Left ventricle myocardium superior (tissue), 1 donor: ENCODE data around the gene PKIG. TPM values are rescaled to one million over a fixed set of nuclear protein-coding genes. Genes with fewer than 3 reads are reported as not detected.
"Not testable (repeated sequence)": the region's sequence is repeated elsewhere in the genome, so short reads cannot be mapped to it uniquely, and the experiment has no call there.

ENCODE experiments used
- ATAC-seq: fragments of 200-7000 bp; cut with Tn5 transposase; one replicate; pipeline ENCODE4 v1.9.1; 2020; ENCODE audit warnings: mild to moderate bottlenecking, moderate library complexity
- DNase-seq: peaks from one replicate; pipeline ENCODE4 v3.0.0-alpha.2; 2020
- intact Hi-C: fragments of 100-400 bp; cut with micrococcal nuclease; formaldehyde crosslinking; loops from one replicate; pipeline ENCODE4 v1.11.0; 2022
- total RNA-seq: library from RNA; stranded (reverse); fragmentation: NEBNext Ultra II Directional; extraction: Animal tissue kit (Norgen Biotek cat#: 25700); gene quantifications from one replicate; pipeline ENCODE4 v1.2.1, GENCODE V29; 2021
- donor health status: DM: no; HTN: yes; CAD: no; lungs with severe emphysema.

The PKIG gene
- total RNA-seq, 1 donor from 2014 or later, result 195 TPM

DNA sequence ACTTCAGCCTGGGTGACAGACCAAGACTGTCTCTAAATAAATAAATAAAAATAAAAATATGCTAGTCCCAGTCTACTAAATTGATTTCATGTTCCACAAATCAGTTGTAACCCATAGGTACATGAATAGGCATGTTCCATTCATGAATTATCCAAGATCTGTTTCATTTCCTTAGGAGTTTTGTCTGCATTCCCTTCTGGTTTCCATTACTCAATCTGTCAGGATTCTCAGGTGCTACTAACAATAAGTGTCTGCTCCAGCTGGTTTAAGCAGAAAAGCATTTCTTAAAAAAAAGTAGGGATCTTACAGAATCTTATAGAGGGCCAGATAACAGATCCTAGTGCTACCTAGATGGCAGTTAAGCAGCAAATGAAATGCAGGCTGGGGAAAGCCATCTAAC is 15.6 kb upstream of the PKIG start:
- ATAC-seq (no peak), DNase-seq (no peak)
- intact Hi-C loops, result no loop called here

DNA sequence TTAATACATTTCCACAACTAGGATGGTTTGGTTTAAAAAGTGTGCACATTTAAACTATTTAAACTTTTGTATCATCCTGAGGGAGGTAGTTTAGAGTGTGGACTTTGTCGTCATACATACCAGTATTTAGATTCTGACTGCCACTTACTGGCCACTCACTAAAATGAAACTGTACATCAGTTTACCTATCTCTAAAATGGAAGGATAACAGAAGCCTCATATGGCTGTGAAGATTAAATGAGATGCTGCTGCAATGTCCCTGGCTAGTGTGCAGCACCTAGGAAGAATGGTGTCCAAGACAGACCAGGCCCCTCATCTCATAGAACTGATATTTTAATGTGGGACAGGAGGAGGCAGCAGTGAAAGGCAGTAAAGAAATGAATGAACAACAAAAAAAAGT is 12.0 kb upstream of the PKIG start:
- no peak for DNase-seq
- intact Hi-C loops, result no loop called here
- no peak for ATAC-seq

DNA sequence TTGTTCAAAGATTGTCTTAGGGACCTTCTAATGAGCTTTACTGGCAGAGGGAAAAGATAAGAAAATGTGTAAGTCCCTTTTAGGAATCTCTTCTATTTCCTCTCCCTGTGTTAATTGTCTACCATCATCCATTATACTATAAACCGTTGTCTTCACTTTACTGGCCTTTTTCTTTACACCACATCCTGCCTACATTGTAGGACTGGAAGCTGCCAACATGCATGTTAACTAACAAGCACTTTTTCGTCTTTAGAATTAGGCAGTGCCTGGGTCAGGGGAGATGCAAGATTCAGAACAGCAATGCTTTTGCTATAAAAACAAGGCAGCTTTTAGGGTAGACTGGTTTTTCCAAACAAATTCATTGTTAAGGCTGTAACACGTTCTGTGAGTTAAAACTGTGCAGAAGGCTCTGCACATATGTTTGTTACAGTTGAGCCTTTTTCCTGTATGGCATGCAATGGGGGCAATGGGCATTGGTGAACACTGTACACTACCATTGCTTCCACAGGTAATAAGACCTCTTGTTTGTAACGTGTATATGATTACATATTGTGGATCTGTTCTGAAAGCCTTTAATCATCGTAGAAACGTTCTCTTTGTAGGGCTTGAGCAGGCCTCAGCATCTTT is 10.9 kb upstream of the PKIG start:
- intact Hi-C loops, result no loop called here
- DNase-seq, result no peak
- no peak for ATAC-seq

DNA sequence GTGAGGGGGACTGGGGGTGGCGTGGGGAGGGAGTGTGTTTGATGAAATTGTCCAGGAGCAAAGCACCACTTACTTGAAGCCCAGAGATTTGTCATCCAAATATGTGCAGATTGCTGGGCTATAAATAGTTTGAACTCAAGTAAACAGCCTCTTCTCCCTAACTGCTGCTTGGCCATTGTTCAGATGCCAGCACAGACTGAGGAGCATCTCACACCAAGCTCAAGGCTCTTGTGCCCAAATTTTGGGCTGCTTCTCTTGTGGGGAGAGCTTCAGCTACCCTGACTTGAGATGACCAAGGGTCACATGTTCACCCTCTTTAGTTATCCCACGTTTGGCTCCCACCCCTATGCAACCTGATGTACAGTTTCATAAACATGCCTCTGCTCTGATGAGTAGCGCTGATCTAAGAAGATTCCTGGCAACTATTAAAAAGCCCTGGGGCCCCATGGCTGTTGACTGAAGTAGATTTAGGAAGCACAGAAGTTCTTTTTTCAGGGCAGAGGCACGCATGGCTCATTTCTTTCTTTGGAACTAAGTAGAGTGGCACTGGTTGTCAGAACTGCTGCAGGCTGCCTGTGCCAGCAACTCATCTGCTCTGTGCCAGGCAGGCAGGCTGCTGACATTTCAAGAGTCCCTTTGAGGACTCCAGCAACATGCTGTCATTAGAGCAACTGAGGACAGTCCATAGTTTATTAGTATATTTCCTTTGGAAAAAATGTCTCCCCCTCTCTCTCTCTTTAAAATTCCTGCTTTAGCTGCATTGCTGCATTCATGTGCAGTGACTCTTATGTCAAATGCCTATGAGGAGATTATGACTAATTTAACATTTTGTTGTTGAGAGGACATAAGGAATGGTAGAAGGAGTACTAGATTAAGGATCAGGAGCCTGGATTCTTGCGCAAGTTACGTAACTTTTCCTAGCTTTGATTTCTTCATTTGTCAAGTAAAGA is 9.6 kb upstream of the PKIG start:
- peak; percentile 76 for DNase-seq
- peak; percentile 93 for ATAC-seq
- intact Hi-C loops, result no loop called here

DNA sequence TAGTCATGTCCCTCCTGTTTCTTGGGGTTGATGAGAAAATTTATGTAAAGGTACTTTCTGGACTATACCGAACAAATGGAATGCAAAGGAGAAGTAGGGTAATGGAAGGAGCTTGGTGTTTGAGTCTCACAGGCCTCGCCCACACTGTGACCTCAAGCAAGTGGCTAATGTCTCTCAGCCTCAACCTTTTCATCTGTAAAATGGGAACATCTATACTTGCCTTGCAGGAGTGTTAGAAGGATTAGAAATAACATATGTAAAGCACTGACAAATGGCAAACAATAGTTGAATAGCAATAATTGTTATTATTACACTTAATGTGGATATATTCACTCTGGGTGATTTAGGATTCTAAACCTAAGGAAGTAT is 8.9 kb upstream of the PKIG start:
- intact Hi-C loops, result no loop called here
- no peak for DNase-seq
- no peak for ATAC-seq

DNA sequence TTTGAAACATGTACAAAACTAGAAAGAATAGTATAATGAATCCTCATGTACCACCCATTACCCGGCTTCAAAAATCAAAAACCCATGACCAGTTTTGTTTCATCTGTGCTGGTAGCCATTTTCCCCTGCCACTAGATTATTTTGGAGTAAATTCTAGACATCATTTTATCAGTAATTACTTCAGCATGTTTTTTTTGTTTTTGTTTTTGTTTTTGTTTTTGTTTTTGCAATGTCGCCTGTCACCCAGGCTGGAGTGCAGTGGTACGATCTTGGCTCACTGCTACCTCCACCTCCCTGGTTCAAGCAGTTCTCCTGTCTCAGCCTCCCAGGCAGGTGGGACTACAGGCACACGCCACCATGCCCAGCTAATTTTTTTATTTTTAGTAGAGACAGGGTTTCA is 8.0 kb upstream of the PKIG start:
- ATAC-seq, result no peak
- intact Hi-C loops, result no loop called here
- DNase-seq, result no peak

DNA sequence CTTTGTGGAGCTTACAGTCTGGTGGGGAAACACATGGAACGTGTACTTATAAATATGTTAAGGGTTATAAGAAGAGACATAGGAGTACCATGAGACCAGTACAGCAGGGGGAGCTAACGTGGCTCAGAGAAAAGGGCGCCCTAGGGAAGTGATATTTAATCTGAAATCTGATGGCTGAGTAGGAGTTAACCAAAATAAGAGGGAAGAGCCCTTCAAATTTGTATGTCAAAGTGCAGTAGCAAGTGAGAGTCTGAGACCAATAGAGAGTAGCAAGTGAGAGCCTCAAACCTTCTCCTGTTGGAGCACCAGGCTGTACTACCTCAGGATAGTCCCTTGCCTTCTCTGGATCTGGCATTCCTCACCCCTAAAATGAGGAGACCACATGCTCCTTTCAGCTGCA is 6.1 kb upstream of the PKIG start:
- ATAC-seq (no peak), DNase-seq (no peak)
- intact Hi-C loops, result no loop called here

DNA sequence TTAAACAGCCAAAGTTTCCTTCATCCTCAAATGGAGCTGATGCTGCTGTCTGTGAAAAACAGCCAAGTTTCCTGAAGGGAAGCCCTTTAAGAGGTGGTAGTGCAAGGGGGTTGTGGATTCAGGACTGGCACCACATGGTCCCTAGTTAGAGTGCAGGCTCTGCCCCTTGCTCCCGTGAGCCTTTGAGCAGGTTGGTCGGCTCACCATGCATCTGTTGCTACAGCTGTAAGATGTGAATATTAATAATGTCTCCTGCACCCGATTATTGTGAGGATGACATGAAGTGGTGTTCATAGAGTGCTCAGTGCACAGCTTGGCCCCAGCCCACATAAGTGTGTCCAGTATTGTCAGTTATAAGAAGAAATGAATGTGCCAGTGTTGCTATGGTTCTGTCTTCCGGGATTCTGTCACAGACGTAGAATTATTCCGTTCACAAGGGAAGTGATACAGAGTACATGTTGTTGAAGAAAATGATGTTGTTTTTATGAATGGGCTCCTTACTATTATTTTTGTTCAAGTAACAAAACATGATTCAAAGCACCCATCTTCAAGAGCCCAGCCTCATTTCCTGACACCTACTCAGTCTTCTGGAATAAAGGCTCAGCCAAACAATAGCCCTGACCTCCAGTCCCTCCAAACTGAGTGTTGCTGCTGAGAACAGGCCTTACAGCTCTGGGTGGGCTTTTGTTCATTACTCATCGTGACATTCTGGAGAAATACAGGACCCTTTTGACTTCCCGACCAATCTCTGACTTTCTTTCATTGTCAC is 2.9 kb upstream of the PKIG start:
- intact Hi-C loops, result no loop called here

DNA sequence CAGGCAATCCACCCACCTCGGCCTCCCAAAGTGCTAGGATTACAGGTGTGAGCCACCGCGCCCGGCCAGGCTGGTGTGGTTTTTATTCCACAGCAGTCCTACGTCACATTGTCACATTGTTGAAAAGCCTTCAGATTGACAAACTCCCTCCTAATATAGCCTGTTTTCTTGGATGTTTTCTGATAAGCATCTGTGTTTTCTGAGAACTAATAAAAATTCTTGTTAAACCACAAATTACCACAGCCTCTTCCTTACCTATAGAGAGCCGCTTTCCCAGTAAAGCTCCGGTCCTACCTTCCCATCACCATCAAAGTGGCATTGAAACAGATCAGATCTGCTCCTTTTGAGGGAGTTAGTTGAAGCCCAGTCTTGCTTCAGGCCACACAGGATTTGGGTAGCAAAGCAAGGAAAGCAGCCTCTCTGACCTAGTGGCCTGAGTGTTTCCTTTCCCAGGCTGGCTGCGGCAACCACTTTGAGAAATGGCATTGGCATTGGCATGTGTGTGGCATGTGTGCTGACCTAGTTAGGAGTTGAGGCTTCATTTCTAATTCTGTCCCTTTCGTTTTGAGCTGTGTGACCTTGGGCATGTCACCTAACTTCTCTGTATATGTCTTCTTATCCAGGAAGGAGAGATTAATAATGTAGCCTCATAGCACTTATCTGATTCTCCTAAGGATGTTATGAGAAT is 1.7 kb upstream of the PKIG start:
- DNase-seq, result no peak
- peak; percentile 5 for ATAC-seq
- intact Hi-C loops, result no loop called here

More for the DNA sequence above, 2.9 kb upstream of the PKIG start:
- DNase-seq (no peak), ATAC-seq (no peak)

DNA sequence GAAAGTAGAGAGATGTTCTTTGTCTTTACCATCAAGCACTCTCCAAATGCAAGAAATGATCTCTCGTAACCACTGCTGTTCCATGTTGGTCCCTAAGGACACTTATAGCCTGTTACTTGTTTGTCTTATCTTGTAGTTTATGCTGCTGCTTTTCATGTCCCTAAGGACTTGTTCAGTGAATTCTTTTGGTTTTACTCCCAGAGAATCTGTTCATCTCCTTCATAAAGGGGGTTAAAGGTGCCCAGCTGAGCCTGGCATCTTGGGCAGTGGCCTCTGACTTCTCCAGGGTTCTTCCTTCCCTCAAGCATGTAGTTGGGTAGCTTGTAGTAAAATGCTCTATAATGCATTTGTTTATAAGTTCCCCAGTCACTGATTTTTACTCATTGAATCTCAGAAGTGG is 864 bp upstream of the PKIG start:
- intact Hi-C loops, result no loop called here
- ATAC-seq (no peak), DNase-seq (no peak)

DNA sequence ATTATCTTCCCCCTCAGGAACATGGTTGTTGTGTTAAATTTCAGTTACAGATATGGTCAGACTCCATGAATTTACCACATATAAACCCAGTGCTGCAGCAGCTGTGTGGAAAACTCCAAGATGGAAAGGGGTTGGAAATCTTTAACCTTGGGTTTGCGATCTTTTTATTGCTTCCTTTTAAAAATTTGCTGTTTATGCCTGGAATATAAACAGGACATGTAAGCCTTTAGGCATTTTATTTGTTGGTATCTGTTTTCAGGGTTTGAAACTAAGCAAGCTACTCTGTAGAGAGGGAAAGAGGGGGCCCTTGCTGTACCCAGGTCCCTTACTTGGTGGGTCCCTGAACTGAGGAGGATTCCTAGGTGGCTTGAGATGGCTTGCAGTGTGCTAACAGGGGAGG is 778 bp downstream of the PKIG start:
- ATAC-seq, result peak; percentile 5
- DNase-seq, result no peak
- intact Hi-C loops, result no loop called here

DNA sequence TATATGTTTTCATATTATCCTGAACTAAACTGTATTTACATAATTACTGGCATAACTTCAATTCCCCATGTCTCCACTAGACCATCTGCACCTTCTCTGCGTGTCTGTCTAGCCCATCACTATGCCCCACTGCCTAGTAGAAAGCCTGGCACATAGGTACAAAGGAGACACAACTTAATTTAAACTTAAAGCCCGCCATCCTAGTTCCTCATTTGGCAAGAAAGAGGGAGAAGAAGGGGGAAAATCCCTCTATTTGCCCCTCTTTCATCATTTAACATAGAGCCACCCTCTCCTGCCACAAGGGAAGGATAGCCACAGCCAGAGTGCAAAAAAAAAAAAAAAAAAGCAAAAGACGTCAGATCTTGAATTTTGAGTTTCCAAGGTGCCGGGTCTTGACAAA is 1.8 kb downstream of the PKIG start:
- ATAC-seq, result peak; percentile 6
- no peak for DNase-seq
- intact Hi-C loops, result no loop called here

DNA sequence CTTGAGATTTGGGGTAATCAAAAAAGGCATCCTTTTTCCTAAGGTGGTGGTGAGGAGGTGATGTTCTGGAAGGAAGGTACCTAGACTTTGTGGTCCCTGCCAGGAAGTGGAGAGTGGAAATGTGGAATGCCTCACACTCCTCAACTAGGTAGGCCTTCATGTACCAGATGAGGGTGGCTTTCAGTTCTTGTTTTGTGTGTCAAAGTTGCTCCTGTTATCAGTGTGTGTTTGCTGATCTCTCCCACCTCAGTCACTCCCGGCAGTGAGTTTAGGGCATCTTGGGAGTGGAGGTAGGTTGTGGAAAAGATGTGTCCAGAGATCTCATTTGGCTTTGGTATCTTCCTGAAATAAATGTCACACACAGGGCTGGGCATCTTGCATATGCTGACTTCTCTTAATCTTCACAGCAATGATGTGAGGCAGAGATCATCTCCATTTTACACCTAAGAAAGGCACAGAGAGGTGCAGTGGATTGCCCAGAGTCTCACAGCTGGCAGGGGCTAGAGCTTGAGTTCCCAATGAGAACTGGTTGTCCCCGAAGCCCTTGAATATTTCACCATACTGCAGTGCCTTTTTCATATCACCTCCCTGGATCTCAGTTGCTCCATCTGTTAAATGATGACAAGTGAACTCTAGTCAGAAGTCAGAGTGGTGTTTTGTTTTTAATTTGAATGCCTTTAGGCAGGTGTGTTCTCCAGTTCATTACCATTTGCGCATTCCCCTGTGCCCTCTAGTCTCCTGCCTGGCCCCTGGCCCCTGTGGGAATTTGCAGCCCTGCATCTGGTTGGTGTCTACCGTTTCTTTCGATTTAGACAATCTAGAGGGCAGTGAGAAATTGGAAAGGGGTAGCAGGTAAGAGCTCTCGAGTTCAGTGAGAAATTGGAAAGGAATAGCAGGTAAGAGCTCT is 2.9 kb downstream of the PKIG start:
- ATAC-seq (no peak), DNase-seq (no peak)
- intact Hi-C loops, result no loop called here

DNA sequence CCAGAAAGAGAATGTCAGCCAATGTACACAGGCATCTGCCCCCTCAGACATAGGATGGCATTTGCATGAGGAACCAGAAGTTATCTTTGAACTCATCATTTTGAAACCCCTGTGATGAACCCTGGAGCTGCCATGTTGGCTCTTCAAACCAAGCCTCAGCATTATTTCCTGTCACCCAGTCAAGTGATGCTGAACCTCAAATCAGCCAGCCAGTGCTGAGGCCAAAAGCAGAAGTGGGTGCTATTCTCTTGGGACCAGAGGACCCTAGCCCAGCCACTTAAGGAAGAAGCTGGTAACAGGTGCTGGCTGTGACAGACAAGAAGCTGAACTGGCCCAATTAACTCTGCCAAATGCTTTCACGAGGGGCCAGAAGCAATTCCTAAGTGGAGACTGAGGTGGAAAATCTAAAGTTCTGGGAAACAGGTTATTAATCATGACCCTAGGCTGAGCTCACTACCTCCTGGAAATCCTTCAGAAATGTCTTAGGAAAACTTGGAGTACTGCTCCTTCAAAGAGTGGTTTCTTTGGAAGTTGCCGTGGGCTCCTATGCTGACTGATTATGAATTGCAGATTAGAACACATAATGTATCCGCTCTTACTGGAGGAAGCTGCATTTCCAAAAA is 4.0 kb downstream of the PKIG start:
- intact Hi-C loops, result no loop called here
- no peak for ATAC-seq
- no peak for DNase-seq

DNA sequence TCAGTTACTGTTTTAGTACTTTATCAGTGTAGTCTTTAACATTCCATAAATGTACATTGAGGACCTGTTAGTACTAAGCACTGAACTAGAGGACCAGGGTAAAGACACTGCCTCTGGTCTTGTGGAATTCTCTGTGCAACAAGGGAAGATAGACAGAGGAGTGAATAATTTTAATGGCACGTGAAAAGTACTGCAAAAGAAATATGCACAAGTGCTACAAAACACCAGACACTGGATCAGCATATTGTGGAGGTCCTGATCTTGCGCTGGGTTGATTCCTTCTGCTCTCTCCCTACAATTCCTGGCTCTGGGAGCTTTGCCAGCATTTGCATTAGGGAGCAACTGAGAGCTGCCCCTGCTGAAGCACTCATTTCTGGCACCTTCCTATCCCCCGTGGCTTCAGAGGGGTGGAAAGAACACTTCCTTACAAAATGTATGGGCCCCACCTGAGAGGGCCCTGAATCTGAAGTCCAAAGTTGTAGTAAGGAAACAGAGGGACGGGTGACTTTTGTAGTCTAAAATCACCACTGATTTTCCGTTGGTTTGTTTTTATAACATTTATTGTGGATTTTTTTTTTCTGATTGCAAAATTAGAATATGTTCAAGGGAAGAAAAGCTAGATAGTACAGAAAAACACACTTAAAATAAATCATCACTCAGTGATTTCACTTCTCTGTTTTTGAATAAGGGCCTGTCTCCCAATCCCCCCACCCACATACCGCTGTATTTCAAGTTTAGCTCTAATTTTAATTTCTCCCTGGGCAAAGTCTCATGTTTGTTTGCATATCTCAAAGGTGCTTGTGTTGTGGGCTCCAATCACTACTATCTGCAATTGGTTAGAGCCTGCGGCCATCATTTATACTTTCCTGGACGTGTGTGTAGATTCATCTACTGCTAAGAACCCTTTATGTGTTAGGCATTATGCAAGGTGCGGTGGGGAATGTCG is 4.9 kb downstream of the PKIG start:
- ATAC-seq (peak; percentile 5), DNase-seq (no peak)
- intact Hi-C loops, result no loop called here

DNA sequence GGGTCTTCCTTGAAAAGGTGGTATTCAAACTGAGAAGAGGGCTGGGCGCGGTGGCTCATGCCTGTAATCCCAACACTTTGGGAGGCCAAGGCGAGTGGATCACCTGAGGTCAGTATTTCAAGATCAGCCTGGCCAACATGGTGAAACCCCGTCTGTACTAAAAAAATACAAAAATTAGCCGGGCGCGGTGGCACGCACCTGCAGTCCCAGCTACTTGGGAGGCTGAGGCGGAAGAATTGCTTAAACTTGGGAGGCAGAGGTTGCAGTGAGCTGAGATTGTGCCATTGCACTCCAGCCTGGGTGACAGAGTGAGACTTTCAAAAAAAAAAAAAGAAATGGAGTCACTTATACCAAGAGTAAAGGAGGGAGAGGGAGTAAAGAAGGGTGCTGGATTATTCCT is 5.9 kb downstream of the PKIG start:
- ATAC-seq, DNase-seq, intact Hi-C loops: not testable (repeated sequence)

DNA sequence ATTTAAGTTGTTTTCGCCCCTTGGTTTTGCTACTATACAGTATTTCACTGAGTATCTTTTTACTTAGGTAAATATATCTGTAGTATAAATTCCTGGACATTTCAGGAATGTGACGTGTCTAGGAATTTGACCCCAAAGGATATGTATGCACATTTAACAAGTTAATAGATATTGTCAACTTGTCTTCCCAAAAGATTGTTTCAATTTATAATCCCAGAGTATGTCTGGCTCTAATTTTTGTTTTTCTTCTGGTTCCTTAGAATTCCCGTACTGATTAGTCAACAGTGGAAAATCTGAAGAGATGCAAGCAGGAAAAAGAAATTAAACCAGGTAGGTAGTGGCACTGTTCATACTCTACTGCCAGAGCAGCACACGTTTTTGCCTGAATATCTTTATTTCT is 7.2 kb downstream of the PKIG start:
- DNase-seq, result no peak
- intact Hi-C loops, result no loop called here
- ATAC-seq, result no peak
